PC-3 (cell line): ENCODE results near the gene GABRB2. TPM values are rescaled to one million over a fixed set of nuclear protein-coding genes. Genes with fewer than 3 reads are reported as not detected.

Source experiments
- ATAC-seq: fragments of 200-7000 bp; cut with Tn5 transposase; 2 replicates; pipeline ENCODE4 v1.9.1; 2020; ENCODE audit warnings: mild to moderate bottlenecking, moderate library complexity
- BruUV-seq: library from RNA; stranded (reverse); fragments of 400-500 nt; replicated peaks from 2 replicates; lab custom pipeline; 2021; lab: Mats Ljungman, UMichigan
- CTCF ChIA-PET: fragments of 300-600 bp; sonication (Branson Sonifier 250); formaldehyde crosslinking; loops from one replicate; lab custom pipeline; 2022; ENCODE audit warnings: antibody characterized with exemption; lab: Charles Lee
- POLR2A ChIA-PET: fragments of 300-600 bp; sonication (Branson Sonifier 250); formaldehyde crosslinking; loops from one replicate; lab custom pipeline; 2022; ENCODE audit warnings: antibody characterized with exemption; ENCODE audit not compliant: unreplicated experiment; lab: Charles Lee
- DNase-seq: peaks from one replicate; pipeline ENCODE4 v3.0.0-alpha.2; 2015
- H2AFZ ChIP-seq: fragments of 300-600 bp; sonication (generic); 2 replicates; pipeline ENCODE4 v1.6.0; 2016; ENCODE audit warnings: antibody characterized with exemption, low read length
- H3F3A ChIP-seq: fragments of 300-600 bp; sonication (generic); one replicate; pipeline ENCODE4 v1.6.0; 2017; ENCODE audit warnings: antibody characterized with exemption, low read length, control low read depth, mild to moderate bottlenecking; ENCODE audit not compliant: unreplicated experiment
- H3K27ac ChIP-seq: fragments of 300-600 bp; sonication (generic); 2 replicates; pipeline ENCODE4 v1.5.1; 2016; ENCODE audit warnings: mild to moderate bottlenecking, low read length
- H3K27me3 ChIP-seq: fragments of 300-600 bp; sonication (generic); 2 replicates; pipeline ENCODE4 v1.6.1; 2016; ENCODE audit warnings: low read length, mixed read lengths
- H3K36me3 ChIP-seq: fragments of 300-600 bp; sonication (generic); 2 replicates; pipeline ENCODE4 v1.6.1; 2016; ENCODE audit warnings: low read depth, mixed run types, low read length, mixed read lengths
- H3K4me1 ChIP-seq: fragments of 300-600 bp; sonication (generic); 2 replicates; pipeline ENCODE4 v1.5.1; 2016; ENCODE audit warnings: low read length; ENCODE audit not compliant: insufficient read depth
- H3K4me2 ChIP-seq: fragments of 300-600 bp; sonication (generic); 2 replicates; pipeline ENCODE4 v1.6.0; 2016; ENCODE audit warnings: low read length
- H3K4me3 ChIP-seq: fragments of 300-600 bp; sonication (generic); 2 replicates; pipeline ENCODE4 v1.5.1; 2016; ENCODE audit warnings: mild to moderate bottlenecking, low read length, mixed read lengths
- H3K79me2 ChIP-seq: fragments of 300-600 bp; sonication (generic); 2 replicates; pipeline ENCODE4 v1.6.1; 2017; ENCODE audit warnings: low read length, mixed read lengths
- H3K9ac ChIP-seq: fragments of 300-600 bp; sonication (generic); 2 replicates; pipeline ENCODE4 v1.6.0; 2016; ENCODE audit warnings: mild to moderate bottlenecking, low read length
- H3K9me2 ChIP-seq: fragments of 300-600 bp; sonication (generic); replicated peaks from 2 replicates; pipeline ENCODE4 v1.6.1; 2016; ENCODE audit warnings: mixed run types, low read length, mixed read lengths
- H3K9me3 ChIP-seq: fragments of 300-600 bp; sonication (generic); 2 replicates; pipeline ENCODE4 v1.6.1; 2016; ENCODE audit warnings: low read length, mixed read lengths
- H4K20me1 ChIP-seq: fragments of 300-600 bp; sonication (generic); 2 replicates; pipeline ENCODE4 v1.6.1; 2016; ENCODE audit warnings: low read length, mixed read lengths
- CTCF ChIP-seq: fragments of 300-600 bp; sonication (generic); conservative IDR thresholded peaks from 2 replicates; pipeline ENCODE4 v1.5.1; 2017; ENCODE audit warnings: antibody characterized with exemption, low read depth, mild to moderate bottlenecking, low read length
- EZH2 ChIP-seq: fragments of 300-600 bp; sonication (generic); IDR thresholded peaks from one replicate; pipeline ENCODE4 v1.6.1; 2017; ENCODE audit warnings: antibody characterized with exemption, mild to moderate bottlenecking, low read length; ENCODE audit not compliant: unreplicated experiment
- EZH2phosphoT487 ChIP-seq: fragments of 300-600 bp; sonication (generic); IDR thresholded peaks from 2 replicates; pipeline ENCODE4 v1.6.1; 2018; ENCODE audit warnings: mild to moderate bottlenecking, antibody characterized with exemption, low read length, borderline replicate concordance
- intact Hi-C: fragments of 100-400 bp; cut with micrococcal nuclease; formaldehyde crosslinking; loops from 2 replicates; pipeline ENCODE4 v1.9.0; 2023
- total RNA-seq: library from RNA; depleted of rRNA; stranded (reverse); fragments of >200 nt; gene quantifications from 2 replicates; pipeline ENCODE4 v1.2.3, GENCODE V29; 2014

GABRB2 gene
- total RNA-seq, 1 experiment from 2014 or later, result not detected

- Histone ChIP-seq H2AFZ (no peak overlapping the region), H3K4me1 (no peaks in the 10 kb centered on the region), H3K9me3 (peaks cover 23% of the 10 kb centered on the region; the same call in 1 of the 2 replicates), H3K79me2 (no peaks in the 10 kb centered on the region), H3K4me3 (no peak overlapping the region), H3F3A (no peaks in the 10 kb centered on the region), H3K27me3 (no peaks in the 10 kb centered on the region), H3K9me2 (no peaks in the 10 kb centered on the region), H3K4me2 (no peak overlapping the region), H4K20me1 (no peaks in the 10 kb centered on the region), H3K9ac (no peak overlapping the region), H3K27ac (no peak overlapping the region), H3K36me3 (no peaks in the 10 kb centered on the region)
- no peak for ATAC-seq
- DNase-seq, result no peak
- TF ChIP-seq CTCF (no peak), EZH2phosphoT487 (no peak), EZH2 (no peak)
- POLR2A ChIA-PET, result no interaction called here
- intact Hi-C loops, result no loop called here
- BruUV-seq, result no TSS peak
- CTCF ChIA-PET, result no interaction called here
Observed at GRCh38 chr5:161406880-161407279, 139.6 kb downstream of the GABRB2 start.

GRCh38 chr5:161403996-161404395, 142.5 kb downstream of the GABRB2 start:
- no peak overlapping the region for H3K4me3 ChIP-seq
- H3K9ac ChIP-seq, result no peak overlapping the region
- no peaks in the 10 kb centered on the region for H3K79me2 ChIP-seq
- H2AFZ ChIP-seq, result no peak overlapping the region
- no peak overlapping the region for H3K27ac ChIP-seq
- ATAC-seq (no peak), DNase-seq (no peak)
- H3K4me2 ChIP-seq, result no peak overlapping the region
- H3K9me3 ChIP-seq, result 0 out of 2 replicates have a peak, but pooled peaks cover 17% of the 10 kb centered on the region
- intact Hi-C loops, result no loop called here
- ChIA-PET POLR2A (no interaction called here), CTCF (no interaction called here)
- H3K27me3 ChIP-seq, result no peaks in the 10 kb centered on the region
- no peak for TF ChIP-seq CTCF
- no peak for TF ChIP-seq EZH2
- TF ChIP-seq EZH2phosphoT487, result no peak
- no peaks in the 10 kb centered on the region for H3F3A ChIP-seq
- H3K4me1 ChIP-seq, result no peaks in the 10 kb centered on the region
- H3K9me2 ChIP-seq, result no peaks in the 10 kb centered on the region
- no TSS peak for BruUV-seq
- no peaks in the 10 kb centered on the region for H3K36me3 ChIP-seq
- H4K20me1 ChIP-seq, result no peaks in the 10 kb centered on the region

GRCh38 chr5:161403121-161403520, 143.4 kb downstream of the GABRB2 start:
- BruUV-seq, result no TSS peak
- intact Hi-C loops, result no loop called here
- H3K9me3 ChIP-seq, result 0 out of 2 replicates have a peak, but pooled peaks cover 13% of the 10 kb centered on the region

More at GRCh38 chr5:161403121-161403520, 143.4 kb downstream of the GABRB2 start:
- TF ChIP-seq EZH2phosphoT487 (no peak), CTCF (no peak), EZH2 (no peak)
- ATAC-seq (no peak), DNase-seq (no peak)
- no peaks in the 10 kb centered on the region for H4K20me1 ChIP-seq
- ChIA-PET POLR2A (no interaction called here), CTCF (no interaction called here)
- no peak overlapping the region for H3K4me3 ChIP-seq
- no peak overlapping the region for H3K9ac ChIP-seq
- no peak overlapping the region for H3K27ac ChIP-seq
- H2AFZ ChIP-seq, result no peak overlapping the region
- no peak overlapping the region for H3K4me2 ChIP-seq
- no peaks in the 10 kb centered on the region for H3F3A ChIP-seq
- no peaks in the 10 kb centered on the region for H3K79me2 ChIP-seq
- H3K9me2 ChIP-seq, result no peaks in the 10 kb centered on the region
- H3K4me1 ChIP-seq, result no peaks in the 10 kb centered on the region
- no peaks in the 10 kb centered on the region for H3K27me3 ChIP-seq
- no peaks in the 10 kb centered on the region for H3K36me3 ChIP-seq
